IPS DF 4.7 (cell line): ENCODE data around the gene STRAP.
"Not testable (repeated sequence)": the region's sequence is repeated elsewhere in the genome, so short reads cannot be mapped to it uniquely, and the experiment has no call there.

Experiments used
- DNase-seq: peaks from one replicate; pipeline ENCODE4 v3.0.0-alpha.2; 2013; ENCODE audit warnings: low spot score; ENCODE audit errors: extremely low read depth

Gene STRAP

GRCh38 chr12:15924956-15925355 is 42.8 kb downstream of the STRAP start:
- no peak for DNase-seq

- no peak for DNase-seq
Observed at GRCh38 chr12:15928346-15928745, 46.2 kb downstream of the STRAP start.

- DNase-seq, result no peak
Observed at GRCh38 chr12:15928870-15929571, 46.8 kb downstream of the STRAP start.

GRCh38 chr12:15931590-15932053 is 49.4 kb downstream of the STRAP start:
- DNase-seq, result no peak

- no peak for DNase-seq
Observed at GRCh38 chr12:15932327-15932726, 50.1 kb downstream of the STRAP start.

GRCh38 chr12:15932971-15933370 is 50.8 kb downstream of the STRAP start:
- DNase-seq, result no peak

- no peak for DNase-seq
Observed at GRCh38 chr12:15933751-15934150, 51.6 kb downstream of the STRAP start.

GRCh38 chr12:15936751-15937150 is 54.6 kb downstream of the STRAP start:
- no peak for DNase-seq

GRCh38 chr12:15937902-15938301 is 55.7 kb downstream of the STRAP start:
- no peak for DNase-seq

- no peak for DNase-seq
Observed at GRCh38 chr12:15939111-15939510, 56.9 kb downstream of the STRAP start.

- no peak for DNase-seq
Observed at GRCh38 chr12:15942475-15942874, 60.3 kb downstream of the STRAP start.

GRCh38 chr12:15943519-15943918 is 61.3 kb downstream of the STRAP start:
- DNase-seq, result not testable (repeated sequence)

- DNase-seq, result not testable (repeated sequence)
Observed at GRCh38 chr12:15948461-15948860, 66.3 kb downstream of the STRAP start.
